Measurements from ENCODE around the gene OR6B1. TPM values are rescaled to one million over a fixed set of nuclear protein-coding genes. Genes with fewer than 3 reads are reported as not detected.
A peak's percentile ranks its signal among the peaks of the same experiment; 100 is the strongest.

The OR6B1 gene
- total and polyA plus RNA-seq, 9 of the 15 experiments (the other 6 are each of a cell fraction or from before 2014, with no cell fraction given), result not detected

DNA sequence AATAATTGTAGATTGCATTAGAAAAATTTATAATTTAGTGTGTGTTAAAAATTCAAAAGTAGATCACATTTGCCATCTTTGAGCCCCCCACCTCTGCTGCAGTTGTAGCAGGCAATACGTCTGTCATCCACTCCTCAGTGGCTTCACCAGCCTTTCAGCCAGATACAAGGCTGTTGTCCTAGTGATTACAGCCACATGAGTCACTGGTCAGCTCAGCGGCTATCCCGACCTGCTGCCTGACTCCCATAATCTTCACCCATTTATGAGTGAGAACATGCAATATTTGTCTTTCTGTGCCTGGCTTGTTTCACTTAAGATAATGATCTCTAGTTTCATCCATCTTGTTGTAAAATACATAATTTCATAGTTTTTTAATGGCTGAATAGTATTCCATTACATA lies 57.8 kb downstream of the OR6B1 start:
- POLR2A ChIA-PET, result interaction anchor here (0.6 kb wide), 1 partner anchor 34 kb away, joined by 3 read pairs; no protein-coding TSS in a partner anchor
- FAIRE-seq, result no peak
- Histone ChIP-seq H3K9ac (ENCODE audit: insufficient read depth in 1 of 2, low read depth in 2 of 2, low read length in 2 of 2) (no peak overlapping the region), H3K79me2 (ENCODE audit: control insufficient read depth, insufficient read depth, low read length) (no peaks in the 10 kb centered on the region), H3K4me2 (ENCODE audit: insufficient read depth, low read length) (no peak overlapping the region), H3K27ac (ENCODE audit: extremely low read depth, low read depth, low read length) (no peak overlapping the region), H3K4me1 (replicated peaks in 1 of 2; ENCODE audit: control insufficient read depth in 2 of 2, insufficient read depth in 2 of 2, low read length in 2 of 2) (no peaks in the 10 kb centered on the region), H3K27me3 (ENCODE audit: control insufficient read depth in 2 of 2, insufficient read depth in 2 of 2, low read length in 2 of 2) (peaks cover 0 to 3% of the 10 kb centered on the region in 2 experiments; a peak in 2 of 5 replicates), H3K36me3 (ENCODE audit: control insufficient read depth, insufficient read depth, low read length) (no peaks in the 10 kb centered on the region), H3K9me3 (replicated peaks; ENCODE audit: control insufficient read depth, insufficient read depth, low read depth, low read length) (no peaks in the 10 kb centered on the region), H3K4me3 (no peak overlapping the region), H3K9me1 (ENCODE audit: control insufficient read depth, insufficient read depth, low read length) (no peaks in the 10 kb centered on the region), H4K20me1 (replicated peaks; ENCODE audit: control insufficient read depth, insufficient read depth, low read length) (no peaks in the 10 kb centered on the region), H2AFZ (ENCODE audit: low read depth, low read length) (no peak overlapping the region)
- peak in 1 of 4 experiments; percentile 26 for DNase-seq (ENCODE audit: extremely low read depth in 1 of 4, low spot score in 3 of 4)
- TF ChIP-seq RFX1 (IDR thresholded peaks at IDR 0.05), result peak; percentile 33
- TF ChIP-seq CBFA2T3 (IDR thresholded peaks at IDR 0.05), result peak; percentile 32; the same call in 1 of the 2 replicates
- TF ChIP-seq, protein P1, sequence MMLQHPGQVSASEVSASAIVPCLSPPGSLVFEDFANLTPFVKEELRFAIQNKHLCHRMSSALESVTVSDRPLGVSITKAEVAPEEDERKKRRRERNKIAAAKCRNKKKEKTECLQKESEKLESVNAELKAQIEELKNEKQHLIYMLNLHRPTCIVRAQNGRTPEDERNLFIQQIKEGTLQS (IDR thresholded peaks at IDR 0.05), result peak; percentile 25; the same call in 1 of the 2 replicates
- TF ChIP-seq, protein P1 (CRISPR knock-in tag; conservative IDR thresholded peaks at IDR 0.05), result no peak
- TF ChIP-seq FOSL1 (tag; conservative IDR thresholded peaks at IDR 0.05), result peak; percentile 52
- no peak for TF ChIP-seq ZNF12 (CRISPR knock-in tag; IDR thresholded peaks at IDR 0.05)
- TF ChIP-seq SMARCA5 (IDR thresholded peaks at IDR 0.05), result no peak
- CTCF ChIA-PET (ENCODE audit: low intra/inter-chr PET ratio), result no interaction called here
- intact Hi-C loops (cut with micrococcal nuclease) (no loop called here), in situ Hi-C loops (cut with MboI) (no loop called here)
- BruUV-seq (replicated peaks), result no TSS peak
- WGBS (ENCODE audit: insufficient coverage, low coverage, missing lambda C conversion rate), result 6% methylated on average over 3 of the region's 3 CpGs
- peak; percentile 77 for ATAC-seq

Other genes starting within 250 kb of the OR6B1 start
Only the 7 nearest of the 12 such genes appear.
- 23.4 and 25.0 TPM in 2 replicates for gene TCAF1, start 98.1 kb upstream of the OR6B1 start, total RNA-seq (2014; rRNA removed)
- 30.1 and 34.2 TPM in 2 replicates for gene TCAF1, start 98.1 kb upstream of the OR6B1 start, total RNA-seq (2014; rRNA removed; fragmentation: Illumina TruSeq; extraction: Trizol)
- gene TCAF1, start 98.1 kb upstream of the OR6B1 start, total RNA-seq (2015; rRNA removed; fragmentation: Illumina TruSeq; extraction: Trizol), result 30.5 and 32.0 TPM in 2 replicates
- 51.3 and 52.2 TPM in 2 replicates for gene TCAF1, start 98.1 kb upstream of the OR6B1 start, total RNA-seq (2021)
- gene TCAF1, start 98.1 kb upstream of the OR6B1 start, polyA plus RNA-seq (2011; rRNA removed), result 24.4 and 38.6 TPM in 2 replicates
- gene TCAF1, start 98.1 kb upstream of the OR6B1 start, polyA plus RNA-seq (2014; fragmentation: Illumina TruSeq; extraction: Trizol), result 39.2 and 45.9 TPM in 2 replicates
- 1 to 10 TPM; 6.2 to 9.6 TPM for gene TCAF1, start 98.1 kb upstream of the OR6B1 start, polyA plus RNA-seq (2014; fragmentation: Nextera tagmentation; extraction: Ambion mirVana)
- 22.1 and 24.2 TPM in 2 replicates for gene TCAF1, start 98.1 kb upstream of the OR6B1 start, polyA plus RNA-seq (2014; rRNA removed)
- not detected in 2 replicates for gene OR2F2, start 65.1 kb upstream of the OR6B1 start, total RNA-seq (2014; rRNA removed)
- not detected in 2 replicates for gene OR2F2, start 65.1 kb upstream of the OR6B1 start, total RNA-seq (2014; rRNA removed; fragmentation: Illumina TruSeq; extraction: Trizol)
- gene OR2F2, start 65.1 kb upstream of the OR6B1 start, total RNA-seq (2015; rRNA removed; fragmentation: Illumina TruSeq; extraction: Trizol), result not detected in 2 replicates
- not detected in 2 replicates for gene OR2F2, start 65.1 kb upstream of the OR6B1 start, total RNA-seq (2021)
- not detected in 2 replicates for gene OR2F2, start 65.1 kb upstream of the OR6B1 start, polyA plus RNA-seq (2011; rRNA removed)
- gene OR2F2, start 65.1 kb upstream of the OR6B1 start, polyA plus RNA-seq (2014; fragmentation: Illumina TruSeq; extraction: Trizol), result not detected in 2 replicates
- gene OR2F2, start 65.1 kb upstream of the OR6B1 start, polyA plus RNA-seq (2014; fragmentation: Nextera tagmentation; extraction: Ambion mirVana), result not detected
- not detected in 2 replicates for gene OR2F2, start 65.1 kb upstream of the OR6B1 start, polyA plus RNA-seq (2014; rRNA removed)
- not detected in 2 replicates for gene OR2F1, start 45.5 kb upstream of the OR6B1 start, total RNA-seq (2014; rRNA removed)
- not detected in 2 replicates for gene OR2F1, start 45.5 kb upstream of the OR6B1 start, total RNA-seq (2014; rRNA removed; fragmentation: Illumina TruSeq; extraction: Trizol)
- not detected in 2 replicates for gene OR2F1, start 45.5 kb upstream of the OR6B1 start, total RNA-seq (2015; rRNA removed; fragmentation: Illumina TruSeq; extraction: Trizol)
- gene OR2F1, start 45.5 kb upstream of the OR6B1 start, total RNA-seq (2021), result not detected in 2 replicates
- not detected in 2 replicates for gene OR2F1, start 45.5 kb upstream of the OR6B1 start, polyA plus RNA-seq (2011; rRNA removed)
- gene OR2F1, start 45.5 kb upstream of the OR6B1 start, polyA plus RNA-seq (2014; fragmentation: Illumina TruSeq; extraction: Trizol), result not detected in 2 replicates
- not detected for gene OR2F1, start 45.5 kb upstream of the OR6B1 start, polyA plus RNA-seq (2014; fragmentation: Nextera tagmentation; extraction: Ambion mirVana)
- not detected in 2 replicates for gene OR2F1, start 45.5 kb upstream of the OR6B1 start, polyA plus RNA-seq (2014; rRNA removed)
- gene OR2A5, start 48.6 kb downstream of the OR6B1 start, total RNA-seq (2014; rRNA removed), result not detected in 2 replicates
- not detected in 2 replicates for gene OR2A5, start 48.6 kb downstream of the OR6B1 start, total RNA-seq (2014; rRNA removed; fragmentation: Illumina TruSeq; extraction: Trizol)
- gene OR2A5, start 48.6 kb downstream of the OR6B1 start, total RNA-seq (2015; rRNA removed; fragmentation: Illumina TruSeq; extraction: Trizol), result not detected in 2 replicates
- gene OR2A5, start 48.6 kb downstream of the OR6B1 start, total RNA-seq (2021), result not detected in 2 replicates
- gene OR2A5, start 48.6 kb downstream of the OR6B1 start, polyA plus RNA-seq (2011; rRNA removed), result not detected in 2 replicates
- not detected in 2 replicates for gene OR2A5, start 48.6 kb downstream of the OR6B1 start, polyA plus RNA-seq (2014; fragmentation: Illumina TruSeq; extraction: Trizol)
- not detected for gene OR2A5, start 48.6 kb downstream of the OR6B1 start, polyA plus RNA-seq (2014; fragmentation: Nextera tagmentation; extraction: Ambion mirVana)
- not detected in 2 replicates for gene OR2A5, start 48.6 kb downstream of the OR6B1 start, polyA plus RNA-seq (2014; rRNA removed)
- not detected in 2 replicates for gene OR2A25, start 69.5 kb downstream of the OR6B1 start, total RNA-seq (2014; rRNA removed)
- not detected in 2 replicates for gene OR2A25, start 69.5 kb downstream of the OR6B1 start, total RNA-seq (2014; rRNA removed; fragmentation: Illumina TruSeq; extraction: Trizol)
- gene OR2A25, start 69.5 kb downstream of the OR6B1 start, total RNA-seq (2015; rRNA removed; fragmentation: Illumina TruSeq; extraction: Trizol), result not detected in 2 replicates
- not detected in 2 replicates for gene OR2A25, start 69.5 kb downstream of the OR6B1 start, total RNA-seq (2021)
- not detected in 2 replicates for gene OR2A25, start 69.5 kb downstream of the OR6B1 start, polyA plus RNA-seq (2011; rRNA removed)
- gene OR2A25, start 69.5 kb downstream of the OR6B1 start, polyA plus RNA-seq (2014; fragmentation: Illumina TruSeq; extraction: Trizol), result not detected in 2 replicates
- gene OR2A25, start 69.5 kb downstream of the OR6B1 start, polyA plus RNA-seq (2014; fragmentation: Nextera tagmentation; extraction: Ambion mirVana), result not detected
- not detected in 2 replicates for gene OR2A25, start 69.5 kb downstream of the OR6B1 start, polyA plus RNA-seq (2014; rRNA removed)
- gene OR2A12, start 86.0 kb downstream of the OR6B1 start, total RNA-seq (2014; rRNA removed), result not detected in 2 replicates
- not detected in 2 replicates for gene OR2A12, start 86.0 kb downstream of the OR6B1 start, total RNA-seq (2014; rRNA removed; fragmentation: Illumina TruSeq; extraction: Trizol)
- not detected in 2 replicates for gene OR2A12, start 86.0 kb downstream of the OR6B1 start, total RNA-seq (2015; rRNA removed; fragmentation: Illumina TruSeq; extraction: Trizol)
- not detected in 2 replicates for gene OR2A12, start 86.0 kb downstream of the OR6B1 start, total RNA-seq (2021)
- not detected in 2 replicates for gene OR2A12, start 86.0 kb downstream of the OR6B1 start, polyA plus RNA-seq (2011; rRNA removed)
- gene OR2A12, start 86.0 kb downstream of the OR6B1 start, polyA plus RNA-seq (2014; fragmentation: Illumina TruSeq; extraction: Trizol), result not detected in 2 replicates
- gene OR2A12, start 86.0 kb downstream of the OR6B1 start, polyA plus RNA-seq (2014; fragmentation: Nextera tagmentation; extraction: Ambion mirVana), result not detected
- not detected in 2 replicates for gene OR2A12, start 86.0 kb downstream of the OR6B1 start, polyA plus RNA-seq (2014; rRNA removed)
- gene OR2A2, start 109.3 kb downstream of the OR6B1 start, total RNA-seq (2014; rRNA removed), result not detected in 2 replicates
- gene OR2A2, start 109.3 kb downstream of the OR6B1 start, total RNA-seq (2014; rRNA removed; fragmentation: Illumina TruSeq; extraction: Trizol), result not detected in 2 replicates
- gene OR2A2, start 109.3 kb downstream of the OR6B1 start, total RNA-seq (2015; rRNA removed; fragmentation: Illumina TruSeq; extraction: Trizol), result not detected in 2 replicates
- not detected in 2 replicates for gene OR2A2, start 109.3 kb downstream of the OR6B1 start, total RNA-seq (2021)
- gene OR2A2, start 109.3 kb downstream of the OR6B1 start, polyA plus RNA-seq (2011; rRNA removed), result not detected in 2 replicates
- not detected in 2 replicates for gene OR2A2, start 109.3 kb downstream of the OR6B1 start, polyA plus RNA-seq (2014; fragmentation: Illumina TruSeq; extraction: Trizol)
- not detected for gene OR2A2, start 109.3 kb downstream of the OR6B1 start, polyA plus RNA-seq (2014; fragmentation: Nextera tagmentation; extraction: Ambion mirVana)
- gene OR2A2, start 109.3 kb downstream of the OR6B1 start, polyA plus RNA-seq (2014; rRNA removed), result not detected in 2 replicates